ENCODE data around the gene GBP7. TPM values are rescaled to one million over a fixed set of nuclear protein-coding genes. Genes with fewer than 3 reads are reported as not detected.

The GBP7 gene
- total and polyA plus RNA-seq, 7 experiments from 2014 or later, result 0.13 to 0.19 TPM; not detected in 5

DNA sequence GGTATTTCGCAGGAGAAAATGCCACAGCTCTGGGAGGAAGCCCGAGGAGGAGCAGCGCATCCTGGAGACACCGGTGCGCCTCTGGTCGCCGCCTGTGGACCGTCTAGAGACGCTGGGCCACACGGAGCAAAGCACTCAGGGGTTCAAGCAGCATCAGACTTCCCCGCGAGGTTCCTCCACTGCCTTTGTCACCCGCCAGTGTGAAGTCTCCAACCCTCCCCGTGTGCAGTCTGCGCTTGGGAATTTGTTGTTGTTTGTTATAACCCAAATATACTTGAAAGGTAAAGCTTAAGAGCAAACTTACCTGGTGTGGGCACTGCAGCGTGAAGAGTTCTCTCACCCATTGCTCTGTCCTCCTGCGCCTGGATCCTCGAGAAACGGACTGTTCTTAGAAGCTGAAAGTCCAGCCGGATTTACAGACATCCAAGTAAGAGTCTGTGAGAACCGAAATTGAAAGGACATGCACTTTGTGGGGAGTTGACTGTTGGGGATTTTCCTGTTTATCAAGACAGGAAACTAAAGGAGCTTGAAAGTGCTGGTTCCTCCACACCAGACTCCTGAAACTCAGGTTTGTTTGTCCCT, 22.8 kb upstream of the GBP7 start, which contains the start of gene GBP4:
Gene GBP4 (minus strand): TSS at position 452 of the 582 bp plus-strand sequence. CDS start 108 bp downstream, at position 344.
- Mint-ChIP-seq H3K4me1 (peaks cover 51 to 82% (median 71%) of the 10 kb centered on the region in 7 donors), H3K36me3 (peaks cover 4 to 57% (median 29%) of the 10 kb centered on the region in 5 donors), H3K4me3 (peak within 1 kb of the TSS; percentile 91 to 99 (median 97)), H3K9me3 (peaks cover 0 to 5% (median 0%) of the 10 kb centered on the region in 11 donors), H3K27ac (peak within 1 kb of the TSS; percentile 91 to 99 (median 95)), H3K27me3 (no peaks in the 10 kb centered on the region)
- DNase-seq, result peak; percentile 25 to 49 (median 41)
- peak within 1 kb of the TSS; percentile 92 for H3K4me3 ChIP-seq (ENCODE audit: low read length)
- no peaks in the 10 kb centered on the region for H3K9me3 ChIP-seq (ENCODE audit: control insufficient read depth in 2 of 3, low read length in 3 of 3)
- peak; percentile 73 for ATAC-seq
- H3K27me3 ChIP-seq (ENCODE audit: control insufficient read depth in 2 of 2, insufficient read depth in 2 of 2, low read length in 2 of 2), result no peaks in the 10 kb centered on the region
- CTCF ChIA-PET, result interaction anchor here (0.9 to 2.1 kb wide), 6 partner anchors 17 to 159 kb away, joined by 3 to 11 read pairs (median 6); partner anchors contain the start of gene GBP5
- POLR2A ChIA-PET, result interaction anchor here (0.7 to 4.5 kb wide), 14 partner anchors 14 to 411 kb away, joined by 3 to 40 read pairs (median 4); partner anchors contain the start of genes GBP2 and GBP5
- intact Hi-C loops (cut with micrococcal nuclease), result loop anchor here (1.0 to 10.0 kb wide), 14 partner anchors 8 to 259 kb away; partner anchors contain the start of genes GBP2 (in 2 of the 2), GBP1 (in 1 of the 2) and GBP5 (in 1 of the 2)
- peaks cover 0 to 19% (median 0%) of the 10 kb centered on the region in 3 experiments for H3K36me3 ChIP-seq (ENCODE audit: control insufficient read depth in 2 of 3, insufficient read depth in 3 of 3, low read length in 3 of 3)
- peaks cover 42 to 47% of the 10 kb centered on the region in 2 donors for H3K4me1 ChIP-seq (ENCODE audit: control insufficient read depth in 2 of 2, insufficient read depth in 2 of 2, low read length in 2 of 2)
- H3K27ac ChIP-seq (ENCODE audit: low read depth, low read length), result peak within 1 kb of the TSS; percentile 88

DNA sequence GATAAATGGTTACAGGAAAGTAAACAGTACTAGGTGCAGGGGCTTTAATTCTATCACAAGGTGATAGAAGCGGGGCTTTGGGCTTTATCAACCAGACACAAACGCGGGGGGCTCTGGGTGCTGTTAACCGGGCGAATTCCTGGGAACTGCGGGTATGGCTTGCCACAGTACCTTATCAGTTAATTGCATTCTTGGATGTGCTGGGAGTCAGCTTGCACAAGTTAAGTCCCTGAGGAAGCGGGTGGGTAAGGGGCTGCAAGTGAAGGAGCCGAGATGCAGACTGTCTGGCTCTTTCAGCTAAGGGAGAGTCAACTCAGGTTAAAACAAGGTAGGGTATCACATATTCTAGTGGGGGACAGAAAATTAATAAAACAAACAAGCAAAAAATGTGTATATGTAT, 22.3 kb upstream of the GBP7 start:
- Mint-ChIP-seq H3K27me3 (no peaks in the 10 kb centered on the region), H3K4me3 (peak overlapping the region; percentile 91 to 99 (median 97)), H3K4me1 (peaks cover 54 to 84% (median 71%) of the 10 kb centered on the region in 7 donors), H3K36me3 (peaks cover 4 to 55% (median 28%) of the 10 kb centered on the region in 5 donors), H3K9me3 (peaks cover 0 to under 1% (median 0%) of the 10 kb centered on the region in 11 donors), H3K27ac (peak overlapping the region; percentile 91 to 99 (median 95))
- ATAC-seq, result peak; percentile 3
- DNase-seq, result peak in 1 of 9 donors; percentile 1
- Histone ChIP-seq H3K27me3 (ENCODE audit: control insufficient read depth in 2 of 2, insufficient read depth in 2 of 2, low read length in 2 of 2) (no peaks in the 10 kb centered on the region), H3K27ac (ENCODE audit: low read depth, low read length) (peak overlapping the region; percentile 88), H3K4me1 (ENCODE audit: control insufficient read depth in 2 of 2, insufficient read depth in 2 of 2, low read length in 2 of 2) (peaks cover 42 to 47% of the 10 kb centered on the region in 2 donors), H3K9me3 (ENCODE audit: control insufficient read depth in 2 of 3, low read length in 3 of 3) (no peaks in the 10 kb centered on the region), H3K4me3 (ENCODE audit: low read length) (peak overlapping the region; percentile 92), H3K36me3 (ENCODE audit: control insufficient read depth in 2 of 3, insufficient read depth in 3 of 3, low read length in 3 of 3) (peaks cover 0 to 24% (median 0%) of the 10 kb centered on the region in 3 experiments)
- ChIA-PET POLR2A (interaction anchor here (0.7 to 4.5 kb wide), 10 partner anchors 15 to 411 kb away, joined by 3 to 40 read pairs (median 4); partner anchors contain the start of genes GBP2 and GBP5), CTCF (interaction anchor here (1.0 to 2.1 kb wide), 4 partner anchors 17 to 159 kb away, joined by 4 to 11 read pairs (median 8); partner anchors contain the start of gene GBP5)
- intact Hi-C loops (cut with micrococcal nuclease), result loop anchor here (1.0 to 10.0 kb wide), 11 partner anchors 8 to 259 kb away; partner anchors contain the start of genes GBP2 (in 1 of the 2) and GBP5 (in 1 of the 2)

DNA sequence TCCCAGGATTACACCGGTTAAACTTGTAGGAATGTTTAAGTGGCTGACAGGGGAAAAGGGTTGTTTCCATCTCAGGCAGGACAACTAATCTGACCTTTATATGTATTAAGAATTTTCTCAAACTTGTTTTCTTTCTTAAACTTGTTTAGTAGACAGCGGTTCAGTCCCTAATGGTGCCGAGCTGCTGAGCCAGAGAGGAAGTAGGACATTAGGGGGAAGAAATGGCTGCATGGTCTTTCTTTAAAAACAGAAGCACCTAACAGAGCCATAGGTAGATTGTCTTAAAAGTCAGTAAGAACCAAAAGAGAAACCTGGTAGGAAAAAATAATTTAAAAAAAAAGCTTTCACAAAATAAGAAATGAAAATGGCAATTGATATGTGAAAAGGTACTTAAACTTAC, 19.7 kb upstream of the GBP7 start:
- ChIA-PET CTCF (interaction anchor here (1.2 kb wide), 1 partner anchor 75 kb away, joined by 3 read pairs; no protein-coding TSS in a partner anchor), POLR2A (interaction anchor here (0.8 to 1.5 kb wide), 4 partner anchors 14 to 174 kb away, joined by 3 to 6 read pairs (median 4); no protein-coding TSS in a partner anchor)
- Mint-ChIP-seq H3K36me3 (peaks cover 10 to 59% (median 35%) of the 10 kb centered on the region in 5 donors), H3K4me3 (peak overlapping the region in 9 of 10 donors; percentile 3 to 98 (median 74)), H3K27me3 (no peaks in the 10 kb centered on the region), H3K27ac (peak overlapping the region; percentile 26 to 99 (median 78)), H3K9me3 (no peaks in the 10 kb centered on the region), H3K4me1 (peaks cover 40 to 73% (median 66%) of the 10 kb centered on the region in 7 donors)
- Histone ChIP-seq H3K27me3 (ENCODE audit: control insufficient read depth in 2 of 2, insufficient read depth in 2 of 2, low read length in 2 of 2) (no peaks in the 10 kb centered on the region), H3K4me3 (ENCODE audit: low read length) (no peak overlapping the region), H3K36me3 (ENCODE audit: control insufficient read depth in 2 of 3, insufficient read depth in 3 of 3, low read length in 3 of 3) (peaks cover 9 to 36% (median 17%) of the 10 kb centered on the region in 3 experiments), H3K27ac (ENCODE audit: low read depth, low read length) (no peak overlapping the region), H3K4me1 (ENCODE audit: control insufficient read depth in 2 of 2, insufficient read depth in 2 of 2, low read length in 2 of 2) (peaks cover 31 to 34% of the 10 kb centered on the region in 2 donors), H3K9me3 (ENCODE audit: control insufficient read depth in 2 of 3, low read length in 3 of 3) (no peaks in the 10 kb centered on the region)
- no peak for DNase-seq
- intact Hi-C loops (cut with micrococcal nuclease), result loop anchor here (5.0 to 10.0 kb wide), 3 partner anchors 62 to 262 kb away; no protein-coding TSS in a partner anchor
- no peak for ATAC-seq

DNA sequence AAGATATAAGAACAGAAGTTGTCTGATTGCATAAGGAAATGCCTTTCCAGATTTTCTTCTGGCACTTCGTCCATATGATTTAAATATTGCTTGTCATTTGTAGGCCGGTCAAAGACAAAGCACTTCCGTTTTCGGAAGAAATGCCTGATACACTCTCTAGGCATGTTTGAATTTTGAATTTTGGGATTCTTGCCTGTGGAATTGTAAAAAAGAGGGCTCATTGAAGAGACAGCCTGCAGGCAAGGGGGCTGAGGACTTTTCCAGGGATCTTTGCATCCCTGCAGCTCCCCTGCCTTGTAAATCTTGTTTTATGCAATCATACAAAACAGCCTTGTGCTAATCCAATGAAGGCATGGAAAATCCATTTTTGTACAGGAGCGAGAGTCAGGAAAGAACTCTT, 15.5 kb upstream of the GBP7 start:
- Histone ChIP-seq H3K4me1 (ENCODE audit: control insufficient read depth in 2 of 2, insufficient read depth in 2 of 2, low read length in 2 of 2) (peaks cover 17 to 24% of the 10 kb centered on the region in 2 donors), H3K36me3 (ENCODE audit: control insufficient read depth in 2 of 3, insufficient read depth in 3 of 3, low read length in 3 of 3) (peaks cover 12 to 65% (median 22%) of the 10 kb centered on the region in 3 experiments), H3K27me3 (ENCODE audit: control insufficient read depth in 2 of 2, insufficient read depth in 2 of 2, low read length in 2 of 2) (no peaks in the 10 kb centered on the region), H3K27ac (ENCODE audit: low read depth, low read length) (no peak overlapping the region), H3K4me3 (ENCODE audit: low read length) (no peak overlapping the region), H3K9me3 (ENCODE audit: control insufficient read depth in 2 of 3, low read length in 3 of 3) (no peaks in the 10 kb centered on the region)
- Mint-ChIP-seq H3K27me3 (no peaks in the 10 kb centered on the region), H3K36me3 (peaks cover 23 to 82% (median 55%) of the 10 kb centered on the region in 5 donors), H3K9me3 (no peaks in the 10 kb centered on the region), H3K4me1 (peaks cover 28 to 74% (median 53%) of the 10 kb centered on the region in 7 donors), H3K27ac (peak overlapping the region in 4 of 9 donors; percentile 7 to 60 (median 37)), H3K4me3 (no peak overlapping the region)
- intact Hi-C loops (cut with micrococcal nuclease), result loop anchor here in 1 of 2 donors (10.0 kb wide), 1 partner anchor 263 kb away; no protein-coding TSS in a partner anchor
- CTCF ChIA-PET, result no interaction called here
- no peak for ATAC-seq
- DNase-seq, result no peak
- POLR2A ChIA-PET, result no interaction called here

DNA sequence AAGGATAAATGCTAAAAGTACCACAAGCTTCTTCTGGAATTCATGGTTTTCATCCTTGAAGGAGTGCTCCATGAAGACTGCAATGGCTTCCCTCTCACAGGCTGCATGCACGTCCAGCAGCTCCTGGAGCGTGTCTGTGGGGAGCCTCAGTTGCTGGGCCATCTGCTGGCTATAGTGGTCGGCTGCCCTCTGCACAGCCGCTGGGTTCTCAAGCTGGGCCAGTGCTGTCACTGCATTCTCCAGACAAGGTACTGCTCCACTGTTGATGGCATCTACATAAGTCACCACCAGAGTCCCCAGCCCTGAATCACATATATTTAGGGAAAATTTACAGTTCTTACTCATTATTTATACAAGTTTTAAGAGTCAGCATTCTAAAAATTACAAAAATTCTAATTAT, 14.2 kb upstream of the GBP7 start:
- intact Hi-C loops (cut with micrococcal nuclease), result loop anchor here in 1 of 2 donors (1.0 to 10.0 kb wide), 2 partner anchors 8 to 265 kb away; partner anchors contain the start of gene GBP4
- Histone ChIP-seq H3K27ac (ENCODE audit: low read depth, low read length) (no peak overlapping the region), H3K4me1 (ENCODE audit: control insufficient read depth in 2 of 2, insufficient read depth in 2 of 2, low read length in 2 of 2) (peaks cover 7 to 12% of the 10 kb centered on the region in 2 donors), H3K9me3 (ENCODE audit: control insufficient read depth in 2 of 3, low read length in 3 of 3) (no peaks in the 10 kb centered on the region), H3K36me3 (ENCODE audit: control insufficient read depth in 2 of 3, insufficient read depth in 3 of 3, low read length in 3 of 3) (peaks cover 24 to 73% (median 29%) of the 10 kb centered on the region in 3 experiments), H3K27me3 (ENCODE audit: control insufficient read depth in 2 of 2, insufficient read depth in 2 of 2, low read length in 2 of 2) (no peaks in the 10 kb centered on the region), H3K4me3 (ENCODE audit: low read length) (no peak overlapping the region)
- DNase-seq (no peak), ATAC-seq (no peak)
- Mint-ChIP-seq H3K9me3 (no peaks in the 10 kb centered on the region), H3K27ac (peak overlapping the region in 5 of 9 donors; percentile 19 to 80 (median 67)), H3K36me3 (peaks cover 25 to 88% (median 64%) of the 10 kb centered on the region in 5 donors), H3K27me3 (no peaks in the 10 kb centered on the region), H3K4me3 (no peak overlapping the region), H3K4me1 (peaks cover 19 to 61% (median 40%) of the 10 kb centered on the region in 7 donors)
- ChIA-PET POLR2A (interaction anchor here (0.7 kb wide), 1 partner anchor 28 kb away, joined by 4 read pairs; no protein-coding TSS in a partner anchor), CTCF (interaction anchor here (1.1 kb wide), 1 partner anchor 10 kb away, joined by 3 read pairs; no protein-coding TSS in a partner anchor)

DNA sequence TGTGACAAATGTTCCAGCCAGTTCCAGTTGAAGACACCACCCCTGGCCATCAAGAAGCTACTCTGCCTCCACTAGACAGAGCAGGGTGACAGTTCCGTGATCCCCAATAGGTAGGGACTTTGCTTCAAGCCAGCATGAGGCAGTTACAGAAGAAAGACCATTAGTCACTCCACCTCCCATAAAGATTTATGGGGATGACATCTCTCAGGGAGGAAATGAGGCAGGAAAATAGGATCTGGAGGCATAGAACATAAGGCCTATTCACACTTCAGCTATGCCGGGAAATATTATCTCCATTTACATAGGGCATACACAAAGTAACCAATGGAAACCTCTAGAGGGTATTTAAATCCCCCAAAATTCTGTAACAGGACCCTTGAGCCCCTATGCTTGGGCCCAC, 3.5 kb upstream of the GBP7 start:
- DNase-seq (no peak), ATAC-seq (no peak)
- H3K4me1 ChIP-seq (ENCODE audit: control insufficient read depth in 2 of 2, insufficient read depth in 2 of 2, low read length in 2 of 2), result no peaks in the 10 kb centered on the region
- H3K4me1 Mint-ChIP-seq, result peaks cover 0 to 12% (median 4%) of the 10 kb centered on the region in 7 donors
- no peak overlapping the region for H3K27ac ChIP-seq (ENCODE audit: low read depth, low read length)
- H3K4me3 Mint-ChIP-seq, result no peak overlapping the region
- peak overlapping the region in 1 of 9 donors; percentile 13 for H3K27ac Mint-ChIP-seq
- H3K9me3 Mint-ChIP-seq, result peaks cover 0 to 8% (median 2%) of the 10 kb centered on the region in 11 donors
- intact Hi-C loops (cut with micrococcal nuclease), result no loop called here
- POLR2A ChIA-PET, result no interaction called here
- no peaks in the 10 kb centered on the region for H3K27me3 ChIP-seq (ENCODE audit: control insufficient read depth in 2 of 2, insufficient read depth in 2 of 2, low read length in 2 of 2)
- peaks cover 6 to 21% (median 16%) of the 10 kb centered on the region in 3 experiments for H3K36me3 ChIP-seq (ENCODE audit: control insufficient read depth in 2 of 3, insufficient read depth in 3 of 3, low read length in 3 of 3)
- peaks cover 18 to 40% (median 34%) of the 10 kb centered on the region in 5 donors for H3K36me3 Mint-ChIP-seq
- H3K4me3 ChIP-seq (ENCODE audit: low read length), result no peak overlapping the region
- no peaks in the 10 kb centered on the region for H3K9me3 ChIP-seq (ENCODE audit: control insufficient read depth in 2 of 3, low read length in 3 of 3)
- CTCF ChIA-PET, result no interaction called here
- no peaks in the 10 kb centered on the region for H3K27me3 Mint-ChIP-seq

All from naive thymus-derived CD4-positive, alpha-beta T cell (primary cell).